Measurements from ENCODE around the gene ATP2C1. TPM values are rescaled to one million over a fixed set of nuclear protein-coding genes. Genes with fewer than 3 reads are reported as not detected.

ATP2C1 gene
- total and polyA plus RNA-seq, 8 donors = 12.2 to 54.6 (median 23.6) TPM

DNA sequence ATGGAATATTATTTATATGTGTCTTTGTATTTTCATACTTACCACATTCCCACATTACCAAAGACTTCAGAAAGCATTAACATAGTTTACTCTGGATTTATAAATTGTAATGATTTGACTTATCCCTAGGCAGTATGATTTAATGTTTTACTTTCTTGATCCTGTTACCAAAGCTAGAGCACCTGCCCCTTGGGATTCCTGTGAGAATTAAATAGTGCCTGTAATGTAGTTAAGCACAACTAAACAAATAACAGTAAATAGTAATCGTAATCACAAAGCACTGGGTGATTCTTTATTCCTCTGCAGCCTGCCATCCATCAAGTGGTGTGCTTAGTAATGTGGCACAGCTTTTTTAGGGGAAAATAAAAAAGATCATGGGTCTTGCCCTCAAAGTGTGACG lies 39.1 kb downstream of the ATP2C1 start:
- 73 to 83% methylated on average over 2 of the region's 2 CpGs for WGBS, 2 donors
- Histone ChIP-seq H3K4me3 (no peak overlapping the region), H3K4me1 (no peaks in the 10 kb centered on the region), H3K36me3 (no peaks in the 10 kb centered on the region), H3K9me3 (no peaks in the 10 kb centered on the region), H3K27me3 (no peaks in the 10 kb centered on the region), H3K27ac (no peak overlapping the region)
- TF ChIP-seq CTCF (IDR thresholded peaks at IDR 0.05) = no peak
- intact Hi-C loops (cut with DNase I) = no loop called here
- FAIRE-seq = no peak
- no peak for ATAC-seq
- DNase-seq = no peak

GRCh38 chr3:130933801-130934345 lies 40.0 kb downstream of the ATP2C1 start:
- WGBS, 2 donors = 87 to 100% methylated on average over 1 of the region's 1 CpG
- no peaks in the 10 kb centered on the region for H3K4me1 ChIP-seq
- no peak overlapping the region for H3K4me3 ChIP-seq
- intact Hi-C loops (cut with DNase I) = no loop called here
- no peak for FAIRE-seq
- H3K27me3 ChIP-seq = no peaks in the 10 kb centered on the region
- no peak for DNase-seq
- no peaks in the 10 kb centered on the region for H3K36me3 ChIP-seq
- no peak overlapping the region for H3K27ac ChIP-seq
- H3K9me3 ChIP-seq = no peaks in the 10 kb centered on the region
- ATAC-seq = no peak
- TF ChIP-seq CTCF (IDR thresholded peaks at IDR 0.05) = no peak

GRCh38 chr3:130934442-130935089 lies 40.7 kb downstream of the ATP2C1 start:
- no peak for DNase-seq
- no peaks in the 10 kb centered on the region for H3K36me3 ChIP-seq
- WGBS, 2 donors = 93 to 98% methylated on average over 4 of the region's 4 CpGs
- no peak for FAIRE-seq
- ATAC-seq = no peak
- TF ChIP-seq CTCF (IDR thresholded peaks at IDR 0.05) = no peak
- H3K4me1 ChIP-seq = no peaks in the 10 kb centered on the region
- intact Hi-C loops (cut with DNase I) = no loop called here
- no peaks in the 10 kb centered on the region for H3K27me3 ChIP-seq
- H3K9me3 ChIP-seq = no peaks in the 10 kb centered on the region
- no peak overlapping the region for H3K4me3 ChIP-seq
- H3K27ac ChIP-seq = no peak overlapping the region

- TF ChIP-seq CTCF (IDR thresholded peaks at IDR 0.05) = no peak
Observed at GRCh38 chr3:130935761-130936492, 42.0 kb downstream of the ATP2C1 start.

DNA sequence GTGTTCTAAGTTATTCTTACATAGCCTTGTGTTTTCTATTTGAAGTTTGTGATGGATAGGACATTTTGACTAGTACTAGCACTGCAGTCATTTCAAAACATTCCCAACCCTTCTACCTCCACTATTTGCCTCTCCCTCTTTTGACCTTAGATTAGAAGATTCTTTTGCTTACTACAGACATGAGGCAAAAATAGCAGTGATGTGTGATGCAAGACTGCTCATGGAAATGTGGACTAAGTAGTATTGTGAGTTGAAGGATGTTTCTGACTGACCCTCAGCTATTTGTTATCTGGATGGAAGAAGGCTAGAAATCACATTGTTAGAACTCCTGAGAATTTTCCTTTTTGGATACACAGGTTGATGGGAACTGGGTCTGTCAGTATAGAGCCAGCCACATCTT lies 45.9 kb downstream of the ATP2C1 start:
- TF ChIP-seq CTCF (IDR thresholded peaks at IDR 0.05) = no peak
- Histone ChIP-seq H3K36me3 (peaks cover 0 to 6% (median 0%) of the 10 kb centered on the region in 3 donors), H3K4me3 (no peak overlapping the region), H3K4me1 (no peaks in the 10 kb centered on the region), H3K27ac (no peak overlapping the region), H3K9me3 (no peaks in the 10 kb centered on the region), H3K27me3 (no peaks in the 10 kb centered on the region)
- intact Hi-C loops (cut with DNase I) = no loop called here
- ATAC-seq = no peak
- no peak for FAIRE-seq
- DNase-seq = no peak

More at GRCh38 chr3:130935761-130936492, 42.0 kb downstream of the ATP2C1 start:
- no peak overlapping the region for H3K27ac ChIP-seq
- ATAC-seq = no peak
- H3K4me3 ChIP-seq = no peak overlapping the region
- no peak for FAIRE-seq
- no peaks in the 10 kb centered on the region for H3K9me3 ChIP-seq
- intact Hi-C loops (cut with DNase I) = no loop called here
- no peak for DNase-seq
- 96 to 100% methylated on average over 4 of the region's 4 CpGs for WGBS, 2 donors
- H3K36me3 ChIP-seq = no peaks in the 10 kb centered on the region
- no peaks in the 10 kb centered on the region for H3K4me1 ChIP-seq
- no peaks in the 10 kb centered on the region for H3K27me3 ChIP-seq
